ENCODE results near the gene SLC45A1. TPM values are rescaled to one million over a fixed set of nuclear protein-coding genes. Genes with fewer than 3 reads are reported as not detected.

The SLC45A1 gene
- total and polyA plus RNA-seq, 2 donors (not counting 1 experiment from before 2014, with no cell fraction given) = 0.54 to 0.64 TPM

DNA sequence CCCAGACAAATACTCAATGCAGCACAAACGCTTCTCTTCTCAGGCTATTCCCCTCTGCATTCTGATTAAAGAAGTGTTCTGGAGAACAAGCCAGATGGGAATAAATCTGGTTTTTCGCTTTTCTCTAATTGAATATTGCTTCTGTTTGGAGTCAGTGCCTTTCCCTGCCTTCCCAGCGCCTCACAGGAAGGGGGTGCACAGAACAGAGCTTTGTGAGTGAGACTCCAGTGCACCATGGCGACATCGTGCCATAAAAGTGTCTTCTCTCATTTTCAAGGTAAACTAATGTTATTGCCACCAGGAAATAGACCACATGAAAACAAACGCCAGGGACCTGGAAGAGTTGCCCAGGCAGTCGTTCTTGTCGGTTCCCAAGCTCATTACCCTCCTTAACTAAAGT lies 43.6 kb upstream of the SLC45A1 start:
- CTCF ChIA-PET = interaction anchor here (0.7 kb wide), 1 partner anchor 457 kb away, joined by 4 read pairs; no protein-coding TSS in a partner anchor
- ATAC-seq (ENCODE audit: low read depth) (no peak), DNase-seq (no peak)
- H3K27ac ChIP-seq (ENCODE audit: low read length in 2 of 2) = no peak overlapping the region
- no peak overlapping the region for H3K9ac ChIP-seq (ENCODE audit: low read length)
- POLR2A ChIA-PET = interaction anchor here (0.6 kb wide), 1 partner anchor 35 kb away, joined by 4 read pairs; no protein-coding TSS in a partner anchor
- Mint-ChIP-seq H3K4me1 (no peaks in the 10 kb centered on the region), H3K27me3 (peaks cover 21% of the 10 kb centered on the region), H3K27ac (no peak overlapping the region), H3K9me3 (ENCODE audit: insufficient read depth) (no peaks in the 10 kb centered on the region), H3K4me3 (no peak overlapping the region)
- H3K9me3 ChIP-seq (ENCODE audit: control extremely low read depth in 1 of 3, control insufficient read depth in 2 of 3, insufficient read depth in 1 of 3, low read length in 2 of 3) = peaks cover 0 to 5% (median 0%) of the 10 kb centered on the region in 3 donors
- no peak overlapping the region for H3K4me2 ChIP-seq (replicated peaks; ENCODE audit: low read depth, low read length, poor library complexity, severe bottlenecking)
- TF ChIP-seq, protein P1, sequence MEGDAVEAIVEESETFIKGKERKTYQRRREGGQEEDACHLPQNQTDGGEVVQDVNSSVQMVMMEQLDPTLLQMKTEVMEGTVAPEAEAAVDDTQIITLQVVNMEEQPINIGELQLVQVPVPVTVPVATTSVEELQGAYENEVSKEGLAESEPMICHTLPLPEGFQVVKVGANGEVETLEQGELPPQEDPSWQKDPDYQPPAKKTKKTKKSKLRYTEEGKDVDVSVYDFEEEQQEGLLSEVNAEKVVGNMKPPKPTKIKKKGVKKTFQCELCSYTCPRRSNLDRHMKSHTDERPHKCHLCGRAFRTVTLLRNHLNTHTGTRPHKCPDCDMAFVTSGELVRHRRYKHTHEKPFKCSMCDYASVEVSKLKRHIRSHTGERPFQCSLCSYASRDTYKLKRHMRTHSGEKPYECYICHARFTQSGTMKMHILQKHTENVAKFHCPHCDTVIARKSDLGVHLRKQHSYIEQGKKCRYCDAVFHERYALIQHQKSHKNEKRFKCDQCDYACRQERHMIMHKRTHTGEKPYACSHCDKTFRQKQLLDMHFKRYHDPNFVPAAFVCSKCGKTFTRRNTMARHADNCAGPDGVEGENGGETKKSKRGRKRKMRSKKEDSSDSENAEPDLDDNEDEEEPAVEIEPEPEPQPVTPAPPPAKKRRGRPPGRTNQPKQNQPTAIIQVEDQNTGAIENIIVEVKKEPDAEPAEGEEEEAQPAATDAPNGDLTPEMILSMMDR (IDR thresholded peaks at IDR 0.05) = no peak
- no peak for TF ChIP-seq EZH2 (IDR thresholded peaks at IDR 0.05; ENCODE audit: borderline replicate concordance, insufficient read depth, low read depth, low read length, poor library complexity, severe bottlenecking)
- no peak overlapping the region for H3K4me3 ChIP-seq (ENCODE audit: control extremely low read depth in 1 of 5, extremely low read depth in 1 of 5, insufficient read depth in 1 of 5, low read depth in 2 of 5, low read length in 4 of 5)
- no peaks in the 10 kb centered on the region for H3K36me3 ChIP-seq (replicated peaks in 1 of 2; ENCODE audit: control extremely low read depth in 1 of 2, control insufficient read depth in 1 of 2, extremely low read depth in 1 of 2, insufficient read depth in 2 of 2, low read length in 1 of 2)
- H3K79me2 ChIP-seq (ENCODE audit: control insufficient read depth, insufficient read depth, low read length) = no peaks in the 10 kb centered on the region
- 78% methylated on average over 5 of the region's 8 CpGs for WGBS (ENCODE audit: insufficient coverage)
- H3K4me1 ChIP-seq (ENCODE audit: control insufficient read depth in 2 of 2, insufficient read depth in 2 of 2, low read length in 2 of 2) = no peaks in the 10 kb centered on the region
- no peaks in the 10 kb centered on the region for H4K20me1 ChIP-seq (ENCODE audit: control insufficient read depth, insufficient read depth, low read length, poor library complexity, severe bottlenecking)
- intact Hi-C loops (cut with micrococcal nuclease) = no loop called here
- peaks cover 0 to 8% (median 0%) of the 10 kb centered on the region in 4 experiments for H3K27me3 ChIP-seq (replicated peaks in 1 of 4; ENCODE audit: control extremely low read depth in 1 of 4, control insufficient read depth in 3 of 4, insufficient read depth in 4 of 4, low read length in 3 of 4)
- H2AFZ ChIP-seq (ENCODE audit: insufficient read depth, low read depth, low read length, poor library complexity, severe bottlenecking) = no peak overlapping the region

- Histone ChIP-seq H3K79me2 (ENCODE audit: control insufficient read depth, insufficient read depth, low read length) (no peaks in the 10 kb centered on the region), H3K4me2 (replicated peaks; ENCODE audit: low read depth, low read length, poor library complexity, severe bottlenecking) (no peak overlapping the region), H3K4me3 (ENCODE audit: control extremely low read depth in 1 of 5, extremely low read depth in 1 of 5, insufficient read depth in 1 of 5, low read depth in 2 of 5, low read length in 4 of 5) (no peak overlapping the region), H2AFZ (ENCODE audit: insufficient read depth, low read depth, low read length, poor library complexity, severe bottlenecking) (no peak overlapping the region), H3K27me3 (replicated peaks in 1 of 4; ENCODE audit: control extremely low read depth in 1 of 4, control insufficient read depth in 3 of 4, insufficient read depth in 4 of 4, low read length in 3 of 4) (peaks cover 0 to 4% (median 0%) of the 10 kb centered on the region in 4 experiments), H3K9me3 (ENCODE audit: control extremely low read depth in 1 of 3, control insufficient read depth in 2 of 3, insufficient read depth in 1 of 3, low read length in 2 of 3) (peaks cover 0 to 5% (median 0%) of the 10 kb centered on the region in 3 donors), H3K27ac (ENCODE audit: low read length in 2 of 2) (no peak overlapping the region), H4K20me1 (ENCODE audit: control insufficient read depth, insufficient read depth, low read length, poor library complexity, severe bottlenecking) (no peaks in the 10 kb centered on the region), H3K4me1 (ENCODE audit: control insufficient read depth in 2 of 2, insufficient read depth in 2 of 2, low read length in 2 of 2) (no peaks in the 10 kb centered on the region), H3K9ac (ENCODE audit: low read length) (no peak overlapping the region), H3K36me3 (replicated peaks in 1 of 2; ENCODE audit: control extremely low read depth in 1 of 2, control insufficient read depth in 1 of 2, extremely low read depth in 1 of 2, insufficient read depth in 2 of 2, low read length in 1 of 2) (no peaks in the 10 kb centered on the region)
- Mint-ChIP-seq H3K27me3 (peaks cover 13% of the 10 kb centered on the region), H3K4me3 (no peak overlapping the region), H3K27ac (no peak overlapping the region), H3K4me1 (no peaks in the 10 kb centered on the region), H3K9me3 (ENCODE audit: insufficient read depth) (no peaks in the 10 kb centered on the region)
- DNase-seq (no peak), ATAC-seq (ENCODE audit: low read depth) (no peak)
- ChIA-PET CTCF (no interaction called here), POLR2A (no interaction called here)
- WGBS (ENCODE audit: insufficient coverage) = 81% methylated on average over 18 of the region's 21 CpGs
- intact Hi-C loops (cut with micrococcal nuclease) = no loop called here
- no peak for TF ChIP-seq EZH2 (IDR thresholded peaks at IDR 0.05; ENCODE audit: borderline replicate concordance, insufficient read depth, low read depth, low read length, poor library complexity, severe bottlenecking)
- TF ChIP-seq, protein P1 (IDR thresholded peaks at IDR 0.05) = no peak
These were observed 41.6 kb upstream of the SLC45A1 start for GRCh38 chr1:8276173-8276914.
